SK-N-SH treated with all-trans-retinoic acid at 6 μM for 48 hours (cell line): ENCODE data around the gene RSPH10B2.
"Not testable (repeated sequence)": the region's sequence is repeated elsewhere in the genome, so short reads cannot be mapped to it uniquely, and the experiment has no call there.

ENCODE experiments used
- ARNTL ChIP-seq: fragments of 450-650 bp; formaldehyde crosslinking; IDR thresholded peaks from 2 replicates; pipeline ENCODE4 v1.5.0; 2020; ENCODE audit warnings: low read depth, mild to moderate bottlenecking, moderate library complexity, borderline replicate concordance
- CREB5 ChIP-seq: fragments of 250-450 bp; sonication (Bioruptor Pico); IDR thresholded peaks from 2 replicates; pipeline ENCODE4 v1.5.1; 2020; ENCODE audit warnings: low read depth, mild to moderate bottlenecking, moderate library complexity
- GLIS3 ChIP-seq: fragments of 250-450 bp; sonication (Bioruptor Pico); IDR thresholded peaks from 2 replicates; pipeline ENCODE4 v1.5.0; 2020; ENCODE audit warnings: mild to moderate bottlenecking, moderate library complexity
- OSR1 ChIP-seq: fragments of 250-450 bp; sonication (Bioruptor Pico); IDR thresholded peaks from 2 replicates; pipeline ENCODE4 v1.8.0; 2022; ENCODE audit warnings: moderate library complexity, mild to moderate bottlenecking, inconsistent platforms
- PATZ1 ChIP-seq: fragments of 250-450 bp; sonication (Bioruptor Pico); IDR thresholded peaks from 2 replicates; pipeline ENCODE4 v1.8.0; 2020; ENCODE audit warnings: mild to moderate bottlenecking, moderate library complexity, borderline replicate concordance
- POU6F1 ChIP-seq: fragments of 250-450 bp; sonication (Bioruptor Pico); IDR thresholded peaks from 2 replicates; pipeline ENCODE4 v1.8.0; 2021; ENCODE audit warnings: low read depth, mild to moderate bottlenecking, moderate library complexity, borderline replicate concordance
- PPARA ChIP-seq: fragments of 250-450 bp; sonication (Bioruptor Pico); IDR thresholded peaks from 2 replicates; pipeline ENCODE4 v1.5.0; 2020; ENCODE audit warnings: mild to moderate bottlenecking, borderline replicate concordance
- RARB ChIP-seq: fragments of 250-450 bp; sonication (Bioruptor Pico); IDR thresholded peaks from 2 replicates; pipeline ENCODE4 v1.8.0; 2021; ENCODE audit warnings: mild to moderate bottlenecking, moderate library complexity
- SNAI2 ChIP-seq: fragments of 250-450 bp; sonication (Bioruptor Pico); IDR thresholded peaks from 2 replicates; pipeline ENCODE4 v1.5.0; 2020; ENCODE audit warnings: mild to moderate bottlenecking, moderate library complexity
- TCF4 ChIP-seq: fragments of 250-450 bp; sonication (Bioruptor Pico); IDR thresholded peaks from 2 replicates; pipeline ENCODE4 v1.8.0; 2021; ENCODE audit warnings: mild to moderate bottlenecking, moderate library complexity, borderline replicate concordance
- TSHZ2 ChIP-seq: fragments of 250-450 bp; sonication (Bioruptor Pico); IDR thresholded peaks from 2 replicates; pipeline ENCODE4 v1.5.0; 2020; ENCODE audit warnings: mild to moderate bottlenecking, moderate library complexity
- ZC3H10 ChIP-seq: fragments of 250-450 bp; sonication (Bioruptor Pico); IDR thresholded peaks from 2 replicates; pipeline ENCODE4 v1.5.1; 2021; ENCODE audit warnings: mild to moderate bottlenecking, moderate library complexity
- ZFP3 ChIP-seq: fragments of 250-450 bp; sonication (Bioruptor Pico); IDR thresholded peaks from 2 replicates; pipeline ENCODE4 v1.5.0; 2020; ENCODE audit warnings: mild to moderate bottlenecking, moderate library complexity

GRCh38 chr7:6789353-6789752 lies 35.5 kb downstream of the RSPH10B2 start:
- not testable (repeated sequence) for TF ChIP-seq TCF4 (CRISPR knock-in tag); ZFP3; ARNTL (CRISPR knock-in tag); TSHZ2 (CRISPR knock-in tag); GLIS3; PATZ1 (CRISPR knock-in tag); CREB5 (CRISPR knock-in tag); PPARA (CRISPR knock-in tag); SNAI2 (CRISPR knock-in tag); RARB (CRISPR knock-in tag); POU6F1; OSR1 (CRISPR knock-in tag); ZC3H10 (CRISPR knock-in tag)
